Measurements from ENCODE around the gene NRN1L. TPM values are rescaled to one million over a fixed set of nuclear protein-coding genes. Genes with fewer than 3 reads are reported as not detected.

Gene NRN1L
- total RNA-seq, 1 experiment from 2014 or later, result not detected

GRCh38 chr16:67877064-67877463, 7.6 kb upstream of the NRN1L start:
- Histone ChIP-seq H3K4me2 (no peak overlapping the region), H3F3A (ENCODE audit: insufficient read depth, low read depth) (peaks cover 7% of the 10 kb centered on the region), H3K9me2 (ENCODE audit: insufficient read depth) (no peaks in the 10 kb centered on the region), H3K4me3 (no peak overlapping the region), H3K36me3 (ENCODE audit: low read depth) (peaks cover 13% of the 10 kb centered on the region), H4K20me1 (ENCODE audit: insufficient read depth) (peaks cover 9% of the 10 kb centered on the region), H2AFZ (no peak overlapping the region), H3K27ac (no peak overlapping the region), H3K27me3 (ENCODE audit: insufficient read depth, low read depth) (no peaks in the 10 kb centered on the region), H3K79me2 (ENCODE audit: low read depth) (peaks cover 30% of the 10 kb centered on the region), H3K4me1 (replicated peaks; ENCODE audit: insufficient read depth) (peaks cover 11% of the 10 kb centered on the region; the same call in 1 of the 2 replicates), H3K9me3 (ENCODE audit: insufficient read depth, low read depth) (no peaks in the 10 kb centered on the region)
- ChIA-PET CTCF (no interaction called here), POLR2A (ENCODE audit: unreplicated experiment) (no interaction called here)
- intact Hi-C loops (cut with micrococcal nuclease; ENCODE audit: unreplicated experiment), result no loop called here
- TF ChIP-seq EZH2 (IDR thresholded peaks at IDR 0.05; ENCODE audit: low read depth) (no peak), CTCF (conservative IDR thresholded peaks at IDR 0.05) (no peak)
- BruUV-seq (replicated peaks), result no TSS peak
- no peak for DNase-seq

- Histone ChIP-seq H3K27me3 (ENCODE audit: insufficient read depth, low read depth) (no peaks in the 10 kb centered on the region), H3K27ac (no peak overlapping the region), H3F3A (ENCODE audit: insufficient read depth, low read depth) (no peaks in the 10 kb centered on the region; the same call in 1 of the 2 replicates), H3K4me1 (replicated peaks; ENCODE audit: insufficient read depth) (peaks cover 11% of the 10 kb centered on the region; the same call in 1 of the 2 replicates), H3K9me3 (ENCODE audit: insufficient read depth, low read depth) (no peaks in the 10 kb centered on the region), H3K4me2 (no peak overlapping the region), H3K36me3 (ENCODE audit: low read depth) (peaks cover 13% of the 10 kb centered on the region), H3K79me2 (ENCODE audit: low read depth) (peaks cover 28% of the 10 kb centered on the region), H3K4me3 (no peak overlapping the region), H4K20me1 (ENCODE audit: insufficient read depth) (peaks cover 9% of the 10 kb centered on the region), H3K9me2 (ENCODE audit: insufficient read depth) (no peaks in the 10 kb centered on the region), H2AFZ (no peak overlapping the region)
- no TSS peak for BruUV-seq (replicated peaks)
- TF ChIP-seq EZH2 (IDR thresholded peaks at IDR 0.05; ENCODE audit: low read depth) (no peak), CTCF (conservative IDR thresholded peaks at IDR 0.05) (no peak)
- intact Hi-C loops (cut with micrococcal nuclease; ENCODE audit: unreplicated experiment), result no loop called here
- ChIA-PET CTCF (no interaction called here), POLR2A (ENCODE audit: unreplicated experiment) (interaction anchor here (0.6 kb wide), 1 partner anchor 15 kb away, joined by 20 read pairs; the partner anchor contains the start of gene PSKH1)
- no peak for DNase-seq
Observed at GRCh38 chr16:67878232-67878631, 6.5 kb upstream of the NRN1L start.

- ChIA-PET POLR2A (ENCODE audit: unreplicated experiment) (no interaction called here), CTCF (interaction anchor here (0.7 kb wide), 1 partner anchor 47 kb away, joined by 3 read pairs; no protein-coding TSS in a partner anchor)
- Histone ChIP-seq H3F3A (ENCODE audit: insufficient read depth, low read depth) (no peaks in the 10 kb centered on the region; the same call in 1 of the 2 replicates), H3K9me3 (ENCODE audit: insufficient read depth, low read depth) (no peaks in the 10 kb centered on the region), H3K4me1 (replicated peaks; ENCODE audit: insufficient read depth) (peaks cover 10% of the 10 kb centered on the region; the same call in 1 of the 2 replicates), H4K20me1 (ENCODE audit: insufficient read depth) (peaks cover 9% of the 10 kb centered on the region), H3K4me2 (no peak overlapping the region), H3K27ac (no peak overlapping the region), H3K27me3 (ENCODE audit: insufficient read depth, low read depth) (no peaks in the 10 kb centered on the region), H3K36me3 (ENCODE audit: low read depth) (peaks cover 13% of the 10 kb centered on the region), H3K79me2 (ENCODE audit: low read depth) (peaks cover 22% of the 10 kb centered on the region), H2AFZ (no peak overlapping the region), H3K9me2 (ENCODE audit: insufficient read depth) (no peaks in the 10 kb centered on the region), H3K4me3 (no peak overlapping the region)
- intact Hi-C loops (cut with micrococcal nuclease; ENCODE audit: unreplicated experiment), result no loop called here
- TF ChIP-seq EZH2 (IDR thresholded peaks at IDR 0.05; ENCODE audit: low read depth) (no peak), CTCF (conservative IDR thresholded peaks at IDR 0.05) (no peak)
- DNase-seq, result no peak
- BruUV-seq (replicated peaks), result no TSS peak
Observed at GRCh38 chr16:67878846-67879245, 5.8 kb upstream of the NRN1L start.

All from PC-9 (cell line).